H1 (cell line): ENCODE measurements around the gene NXPE1. TPM values are rescaled to one million over a fixed set of nuclear protein-coding genes. Genes with fewer than 3 reads are reported as not detected.
A peak's percentile ranks its signal among the peaks of the same experiment; 100 is the strongest.

Source experiments
- CTCF ChIA-PET: fragments of 300-600 bp; sonication (Branson Sonifier 250); formaldehyde crosslinking; loops from one replicate; lab custom pipeline; 2021; ENCODE audit not compliant: partially characterized antibody; lab: Charles Lee
- POLR2A ChIA-PET: fragments of 300-600 bp; sonication (Branson Sonifier 250); formaldehyde crosslinking; loops from one replicate; lab custom pipeline; 2021; ENCODE audit warnings: inconsistent platforms; ENCODE audit not compliant: partially characterized antibody; lab: Charles Lee
- DNase-seq, 2 experiments: peaks; one replicate each; pipeline versions ENCODE4 v3.0.0 to v3.0.0-alpha.2; 2010 to 2022; ENCODE audit warnings: low spot score in 2 of 2, low read depth in 1 of 2, mixed read lengths in 1 of 2
- FAIRE-seq: peaks from 2 replicates; lab custom pipeline; 2011; peaks lifted over from hg19 to GRCh38; lab: Jason Lieb, UNC
- H2AFZ ChIP-seq: 2 replicates; pipeline ENCODE4 v1.8.1; 2012; ENCODE audit warnings: low read length, inconsistent platforms
- H2AK5ac ChIP-seq: 2 replicates; pipeline ENCODE4 v1.6.1; 2013; ENCODE audit warnings: low read depth, low read length
- H2BK120ac ChIP-seq: replicated peaks from 2 replicates; pipeline ENCODE3; 2013; ENCODE audit warnings: low read depth, low read length, inconsistent platforms
- H2BK12ac ChIP-seq: 2 replicates; pipeline ENCODE4 v1.6.1; 2013; ENCODE audit warnings: low read depth, low read length
- H2BK15ac ChIP-seq: 2 replicates; pipeline ENCODE4 v1.6.1; 2013; ENCODE audit warnings: low read length
- H2BK20ac ChIP-seq: 2 replicates; pipeline ENCODE4 v1.6.1; 2013; ENCODE audit warnings: low read length
- H2BK5ac ChIP-seq: 2 replicates; pipeline ENCODE4 v1.6.1; 2013; ENCODE audit warnings: low read depth, low read length
- H3K14ac ChIP-seq: 2 replicates; pipeline ENCODE4 v1.6.1; 2013; ENCODE audit warnings: inconsistent platforms; ENCODE audit not compliant: insufficient read length
- H3K18ac ChIP-seq: 2 replicates; pipeline ENCODE4 v1.6.1; 2013; ENCODE audit warnings: low read length; ENCODE audit errors: extremely low read depth
- H3K23ac ChIP-seq: 2 replicates; pipeline ENCODE4 v1.6.1; 2013; ENCODE audit warnings: inconsistent platforms; ENCODE audit not compliant: insufficient read length
- H3K23me2 ChIP-seq: 2 replicates; pipeline ENCODE4 v1.6.1; 2013; ENCODE audit warnings: low read depth, low read length
- H3K27ac ChIP-seq: 2 replicates; pipeline ENCODE4 v1.6.1; 2011; ENCODE audit warnings: low read depth, low read length, inconsistent platforms
- H3K27me3 ChIP-seq, 4 experiments: replicated peaks in 1 of 4; 1 replicate in 1 of 4; 2 replicates in 3 of 4; pipeline versions ENCODE4 v1.6.1 to v1.8.1; 2011 to 2013; ENCODE audit warnings: low read length in 3 of 4, mild to moderate bottlenecking in 3 of 4, inconsistent platforms in 2 of 4, mixed read lengths in 2 of 4, moderate library complexity in 1 of 4; ENCODE audit not compliant: control insufficient read depth in 3 of 4, insufficient read depth in 3 of 4; ENCODE audit errors: extremely low read depth in 1 of 4
- H3K36me3 ChIP-seq, 4 experiments: 2 replicates each; pipeline versions ENCODE4 v1.6.1 to v1.8.1; 2011 to 2013; ENCODE audit warnings: mild to moderate bottlenecking in 4 of 4, low read length in 3 of 4, moderate library complexity in 2 of 4, control low read depth in 1 of 4, inconsistent platforms in 1 of 4; ENCODE audit not compliant: insufficient read depth in 4 of 4, control insufficient read depth in 2 of 4
- H3K4ac ChIP-seq: replicated peaks from 2 replicates; pipeline ENCODE3; 2013; ENCODE audit warnings: low read length, low read depth, mixed read lengths, inconsistent platforms; ENCODE audit not compliant: insufficient read length
- H3K4me1 ChIP-seq, 4 experiments: replicated peaks in 1 of 4; 1 replicate in 1 of 4; 2 replicates in 3 of 4; pipeline versions ENCODE4 v1.6.1 to v1.8.1; 2011 to 2013; ENCODE audit warnings: low read length in 3 of 4, inconsistent platforms in 2 of 4, mixed read lengths in 1 of 4; ENCODE audit not compliant: insufficient read depth in 4 of 4, control insufficient read depth in 3 of 4
- H3K4me2 ChIP-seq, 2 experiments: 2 replicates each; pipeline versions ENCODE4 v1.6.1 to v1.8.1; 2011 to 2013; ENCODE audit warnings: low read depth in 2 of 2, low read length in 2 of 2, control low read depth in 1 of 2, inconsistent platforms in 1 of 2, mild to moderate bottlenecking in 1 of 2; ENCODE audit not compliant: insufficient read depth in 1 of 2
- H3K4me3 ChIP-seq, 4 experiments: fragments of 200-600, 300-600 bp in 1 of 4; sonication (generic), shearing (Covaris generic), sonication (Bioruptor Twin) in 1 of 4; 2 replicates each; pipeline versions ENCODE4 v1.5.1 to v1.8.1; 2011 to 2016; ENCODE audit warnings: low read length in 4 of 4, low read depth in 3 of 4, control low read depth in 2 of 4, inconsistent platforms in 2 of 4, mild to moderate bottlenecking in 2 of 4, mixed read lengths in 1 of 4, moderate library complexity in 1 of 4; ENCODE audit not compliant: insufficient read depth in 2 of 4; ENCODE audit errors: extremely low read depth in 1 of 4
- H3K56ac ChIP-seq: replicated peaks from 2 replicates; pipeline ENCODE3; 2013; ENCODE audit warnings: low read depth, mild to moderate bottlenecking, mixed read lengths, low read length, inconsistent platforms; ENCODE audit not compliant: insufficient read length
- H3K79me1 ChIP-seq: 2 replicates; pipeline ENCODE4 v1.6.1; 2013; ENCODE audit warnings: low read depth, low read length, control low read depth
- H3K79me2 ChIP-seq, 2 experiments: 2 replicates each; pipeline versions ENCODE4 v1.6.1 to v1.8.1; 2012 to 2013; ENCODE audit warnings: low read length in 2 of 2, mild to moderate bottlenecking in 2 of 2, inconsistent platforms in 1 of 2; ENCODE audit not compliant: insufficient read depth in 2 of 2, control insufficient read depth in 1 of 2
- H3K9ac ChIP-seq, 4 experiments: replicated peaks in 1 of 4; 1 replicate in 1 of 4; 2 replicates in 3 of 4; pipeline versions ENCODE4 v1.6.1 to v1.8.1; 2011 to 2013; ENCODE audit warnings: low read depth in 3 of 4, low read length in 3 of 4, control low read depth in 2 of 4, mild to moderate bottlenecking in 2 of 4, moderate library complexity in 2 of 4, inconsistent platforms in 1 of 4; ENCODE audit errors: extremely low read depth in 1 of 4
- H3K9me3 ChIP-seq, 2 experiments: 2 replicates each; pipeline versions ENCODE4 v1.6.1 to v1.8.1; 2012 to 2013; ENCODE audit warnings: mild to moderate bottlenecking in 2 of 2, moderate library complexity in 2 of 2, control low read depth in 1 of 2, inconsistent platforms in 1 of 2, low read depth in 1 of 2, low read length in 1 of 2, mixed read lengths in 1 of 2; ENCODE audit not compliant: insufficient read depth in 2 of 2
- H4K20me1 ChIP-seq, 2 experiments: replicated peaks in 1 of 2; 2 replicates each; pipeline versions ENCODE3 to v1.8.1; 2011 to 2013; ENCODE audit warnings: inconsistent platforms in 2 of 2, low read length in 2 of 2, mild to moderate bottlenecking in 1 of 2; ENCODE audit not compliant: insufficient read depth in 2 of 2, control insufficient read depth in 1 of 2
- H4K5ac ChIP-seq: 2 replicates; pipeline ENCODE4 v1.6.1; 2013; ENCODE audit warnings: low read length, low read depth, mixed read lengths, inconsistent platforms; ENCODE audit not compliant: insufficient read length
- H4K8ac ChIP-seq: 2 replicates; pipeline ENCODE4 v1.8.0; 2013; ENCODE audit warnings: mild to moderate bottlenecking, moderate library complexity, low read length, inconsistent platforms; ENCODE audit not compliant: insufficient read depth; ENCODE audit errors: extremely low read depth
- H4K91ac ChIP-seq: replicated peaks from 2 replicates; pipeline ENCODE3; 2013; ENCODE audit warnings: low read length, mixed read lengths, inconsistent platforms; ENCODE audit not compliant: insufficient read length
- ASH2L ChIP-seq: fragments of 200-600, 300-600 bp; sonication (generic); IDR thresholded peaks from one replicate; pipeline ENCODE4 v1.7.1; 2017; ENCODE audit warnings: low read length
- ATF3 ChIP-seq: IDR thresholded peaks from 2 replicates; pipeline ENCODE4 v1.6.1; 2011; ENCODE audit warnings: low read depth, mild to moderate bottlenecking, low read length; ENCODE audit not compliant: insufficient read depth
- BACH1 ChIP-seq: IDR thresholded peaks from 2 replicates; pipeline ENCODE4 v1.6.1; 2012; ENCODE audit warnings: low read length, improper control_type of control experiment
- BCL11A ChIP-seq, 2 experiments: IDR thresholded peaks; one replicate each; pipeline ENCODE4 v1.6.1; 2011; ENCODE audit warnings: low read depth in 2 of 2, low read length in 2 of 2, mild to moderate bottlenecking in 2 of 2
- CTBP2 ChIP-seq: IDR thresholded peaks from 2 replicates; pipeline ENCODE4 v1.7.0; 2011; ENCODE audit warnings: borderline replicate concordance, mild to moderate bottlenecking, moderate library complexity, mixed read lengths, low read length; ENCODE audit not compliant: insufficient read depth, insufficient read length
- JUN ChIP-seq: IDR thresholded peaks from 2 replicates; pipeline ENCODE4 v1.6.1; 2011; ENCODE audit warnings: low read depth, mild to moderate bottlenecking, improper control_type of control experiment, low read length
- JUND ChIP-seq: IDR thresholded peaks from 2 replicates; pipeline ENCODE4 v1.6.1; 2011; ENCODE audit warnings: mild to moderate bottlenecking, improper control_type of control experiment, low read length
- MAFK ChIP-seq: IDR thresholded peaks from 2 replicates; pipeline ENCODE4 v1.6.1; 2012; ENCODE audit warnings: low read depth, mild to moderate bottlenecking, improper control_type of control experiment, low read length
- POLR2AphosphoS5 ChIP-seq: IDR thresholded peaks from 2 replicates; pipeline ENCODE4 v1.6.1; 2011; ENCODE audit warnings: low read depth, low read length
- RXRA ChIP-seq: IDR thresholded peaks from 2 replicates; pipeline ENCODE4 v1.6.1; 2011; ENCODE audit warnings: low read depth, mild to moderate bottlenecking, low read length, moderate library complexity; ENCODE audit not compliant: insufficient read depth
- SUZ12 ChIP-seq: fragments of 200-600 bp; sonication (generic); IDR thresholded peaks from 2 replicates; pipeline ENCODE4 v1.6.1; 2012; ENCODE audit warnings: mild to moderate bottlenecking, inconsistent platforms, low read length, moderate library complexity, mixed read lengths
- TBP ChIP-seq: IDR thresholded peaks from 2 replicates; pipeline ENCODE4 v1.6.1; 2011; ENCODE audit warnings: low read depth, low read length, improper control_type of control experiment
- WGBS, 2 experiments: shearing (Covaris generic) in 1 of 2; methylation state at CpG; one replicate each; pipeline versions ENCODE4 v1.1.6 to v1.1.7; 2013 to 2015; ENCODE audit warnings: low lambda C conversion rate in 2 of 2, mixed read lengths in 2 of 2, inconsistent platforms in 1 of 2, low coverage in 1 of 2, missing lambda C conversion rate in 1 of 2; ENCODE audit not compliant: insufficient replicate concordance in 2 of 2, insufficient coverage in 1 of 2, insufficient read length in 1 of 2; ENCODE audit errors: extremely low coverage in 1 of 2, missing lambda C conversion rate in 1 of 2; 5-methylcytosine and 5-hydroxymethylcytosine counted together
- polyA plus RNA-seq, 7 experiments: library from polyadenylated mRNA; depleted of rRNA in 3 of 7; stranded (reverse) in 5 of 7; unstranded in 2 of 7; fragments of >200 nt in 5 of 7; fragments of 200-250 nt in 2 of 7; gene quantifications; 1 replicate in 5 of 7; 2 replicates in 1 of 7; 4 replicates in 1 of 7; pipeline versions ENCODE4 v1.2.1 to v1.2.3, GENCODE V29; 2011 to 2013; ENCODE audit warnings: missing spikeins in 2 of 7, mixed read lengths in 2 of 7
- total RNA-seq: library from RNA; stranded (reverse); fragmentation: NEBNext Ultra II Directional; extraction: Animal tissue kit (Norgen Biotek cat#: 25700); gene quantifications from 2 replicates; pipeline ENCODE4 v1.2.1, GENCODE V29; 2021

The NXPE1 gene
- total and polyA plus RNA-seq, 2 of the 8 experiments (the other 6 are each of a cell fraction or from before 2014, with no cell fraction given), result not detected

- H3K9me3 ChIP-seq, result no peaks in the 10 kb centered on the region
- FAIRE-seq, result peak; percentile 92
- no peaks in the 10 kb centered on the region for H3K4me1 ChIP-seq
- CTCF ChIA-PET, result no interaction called here
- TF ChIP-seq ASH2L (no peak), BACH1 (no peak), SUZ12 (no peak), BCL11A (IDR thresholded peaks at IDR 0.05; ENCODE audit: low read depth in 2 of 2, low read length in 2 of 2) (no peak), RXRA (no peak), JUN (no peak), TBP (no peak), CTBP2 (no peak), JUND (no peak), POLR2AphosphoS5 (no peak), ATF3 (no peak), MAFK (no peak)
- TF ChIP-seq, all 59 proteins: peak for 0
- Histone ChIP-seq H2BK5ac (no peak overlapping the region), H3K4me3 (no peak overlapping the region), H3K14ac (no peak overlapping the region), H3K18ac (no peak overlapping the region), H3K4me2 (no peak overlapping the region), H3K27ac (no peak overlapping the region), H2BK15ac (no peak overlapping the region), H4K8ac (no peak overlapping the region), H3K79me2 (no peaks in the 10 kb centered on the region), H3K9ac (no peak overlapping the region), H3K36me3 (no peaks in the 10 kb centered on the region), H3K23me2 (peaks cover 3% of the 10 kb centered on the region; the same call in 1 of the 2 replicates), H3K4ac (no peak overlapping the region), H2AFZ (no peak overlapping the region), H2AK5ac (no peak overlapping the region), H2BK12ac (no peak overlapping the region), H2BK120ac (no peak overlapping the region), H3K79me1 (no peaks in the 10 kb centered on the region), H2BK20ac (no peak overlapping the region), H4K20me1 (no peaks in the 10 kb centered on the region), H3K23ac (no peak overlapping the region), H4K5ac (no peak overlapping the region), H3K56ac (no peak overlapping the region), H4K91ac (no peak overlapping the region), H3K27me3 (no peaks in the 10 kb centered on the region)
- DNase-seq, result no peak
- WGBS, 2 experiments, result 90% methylated on average over 2 of the region's 2 CpGs; no CpG with 5 or more reads in 1 of the 2 experiments
- POLR2A ChIA-PET, result no interaction called here
Observed at GRCh38 chr11:114553642-114554041, 6.0 kb downstream of the NXPE1 start.
